Measurements from ENCODE around the gene ABCA13.

GRCh38 chr7:48471196-48471595 is 299.9 kb downstream of the ABCA13 start:
- TF ChIP-seq POLR2AphosphoS5 (IDR thresholded peaks at IDR 0.05), result no peak
- TF ChIP-seq CTCF (IDR thresholded peaks at IDR 0.05), result no peak
